GM21786 (cell line): ENCODE data around the gene RASA4B.
"Not testable (repeated sequence)": the region's sequence is repeated elsewhere in the genome, so short reads cannot be mapped to it uniquely, and the experiment has no call there.

Experiments
- ATAC-seq: cut with Tn5 transposase; IDR thresholded peaks from one replicate; pipeline ENCODE4 v1.9.1; 2021; ENCODE audit not compliant: unreplicated experiment

RASA4B gene

DNA sequence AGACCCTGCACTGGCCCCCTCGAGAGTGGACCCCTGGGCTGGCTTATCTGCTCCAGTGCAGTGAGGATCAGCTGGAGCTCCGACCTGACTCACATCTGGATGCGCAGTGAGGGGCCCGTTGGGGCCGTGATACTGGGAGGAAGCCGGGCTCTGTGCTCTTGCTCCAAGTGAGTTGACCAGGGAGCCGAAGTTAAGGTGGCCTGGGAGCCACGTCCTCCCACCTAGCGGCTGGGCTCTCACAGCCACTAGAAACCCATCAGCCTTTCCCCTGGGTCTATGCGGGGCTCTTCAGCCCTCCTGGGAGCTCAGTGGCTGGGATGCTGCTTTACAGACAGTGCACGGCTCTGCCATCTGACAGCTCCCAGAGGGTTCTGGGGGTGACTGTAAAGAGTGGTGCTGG, 62.0 kb downstream of the RASA4B start:
- ATAC-seq: no peak

DNA sequence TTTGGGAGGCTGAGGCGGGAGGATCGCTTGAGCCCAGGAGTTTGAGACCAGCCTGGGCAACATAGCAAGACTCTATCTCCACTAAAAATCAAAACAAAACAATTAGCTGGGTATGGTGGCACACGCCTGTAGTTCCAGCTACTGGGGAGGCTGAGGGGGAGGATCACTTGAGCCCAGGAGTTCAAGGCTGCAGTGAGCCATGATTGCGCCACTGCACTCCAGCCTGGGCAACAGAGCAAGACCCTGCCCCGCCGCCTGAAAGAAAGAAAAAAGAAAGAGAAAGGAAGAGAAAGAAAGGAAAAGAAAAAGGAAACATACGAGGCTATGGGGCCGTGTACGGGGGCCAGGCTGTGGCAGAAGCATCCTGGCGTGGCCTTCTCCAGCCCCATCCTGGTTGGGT, 62.6 kb downstream of the RASA4B start:
- ATAC-seq: not testable (repeated sequence)

DNA sequence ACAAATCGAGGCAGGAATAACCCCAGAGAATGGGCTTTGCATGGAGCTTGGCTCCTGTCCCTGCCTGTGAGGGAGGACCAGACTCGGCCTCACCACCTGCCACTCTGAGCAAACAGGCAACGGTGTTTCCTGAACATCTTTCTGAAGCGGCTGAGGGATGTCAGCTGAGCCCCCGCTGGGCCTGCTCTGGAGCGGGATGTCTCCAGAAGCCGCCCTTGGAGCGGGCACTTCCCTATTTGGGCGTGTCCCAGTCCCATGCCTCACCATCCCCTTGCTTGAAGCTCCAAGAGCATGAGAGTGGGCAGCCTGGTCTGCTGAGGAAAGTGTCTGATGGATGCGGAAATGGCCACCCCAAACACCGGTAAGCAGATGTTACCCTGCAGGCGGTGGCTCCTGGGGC, 63.1 kb downstream of the RASA4B start:
- no peak for ATAC-seq

DNA sequence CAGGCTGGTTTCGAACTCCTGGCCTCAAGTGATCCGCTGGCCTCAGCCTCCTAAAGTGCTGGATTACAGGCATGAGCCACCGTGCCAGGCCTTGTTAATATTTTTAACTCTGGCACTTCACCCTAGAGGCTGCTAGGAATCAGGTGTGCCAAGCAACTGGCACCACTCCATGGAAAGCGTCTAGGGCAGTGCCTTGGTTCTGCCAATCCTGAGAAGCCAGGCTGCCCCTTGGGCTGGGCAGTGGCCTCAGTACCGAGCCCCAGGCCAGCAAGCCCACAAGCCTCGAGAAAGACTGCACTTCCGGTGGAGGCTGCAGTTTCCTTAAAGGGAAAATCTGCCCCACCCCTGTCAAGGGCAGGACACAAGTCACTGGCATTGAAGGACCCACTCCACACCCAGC, 64.3 kb downstream of the RASA4B start:
- ATAC-seq: no peak

DNA sequence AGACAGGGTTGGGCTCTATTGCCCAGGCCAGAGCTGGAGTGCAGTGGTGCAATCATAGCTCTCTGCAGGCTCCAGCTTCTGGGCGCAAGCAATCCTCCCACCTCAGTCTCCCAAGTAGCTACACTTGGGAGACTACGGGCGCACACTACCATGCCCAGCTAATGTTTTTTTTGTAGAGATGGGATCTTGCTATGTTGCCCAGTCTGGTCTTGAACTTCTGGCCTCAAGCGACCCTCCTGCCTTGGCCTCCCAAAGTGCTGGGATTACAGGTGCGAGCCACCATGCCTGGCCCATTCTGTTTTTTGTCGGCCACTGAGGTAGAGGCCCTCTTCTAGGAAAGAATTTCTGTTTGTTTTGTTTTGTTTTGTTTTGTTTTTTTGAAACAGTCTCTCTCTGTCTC, 65.1 kb downstream of the RASA4B start:
- no peak for ATAC-seq

DNA sequence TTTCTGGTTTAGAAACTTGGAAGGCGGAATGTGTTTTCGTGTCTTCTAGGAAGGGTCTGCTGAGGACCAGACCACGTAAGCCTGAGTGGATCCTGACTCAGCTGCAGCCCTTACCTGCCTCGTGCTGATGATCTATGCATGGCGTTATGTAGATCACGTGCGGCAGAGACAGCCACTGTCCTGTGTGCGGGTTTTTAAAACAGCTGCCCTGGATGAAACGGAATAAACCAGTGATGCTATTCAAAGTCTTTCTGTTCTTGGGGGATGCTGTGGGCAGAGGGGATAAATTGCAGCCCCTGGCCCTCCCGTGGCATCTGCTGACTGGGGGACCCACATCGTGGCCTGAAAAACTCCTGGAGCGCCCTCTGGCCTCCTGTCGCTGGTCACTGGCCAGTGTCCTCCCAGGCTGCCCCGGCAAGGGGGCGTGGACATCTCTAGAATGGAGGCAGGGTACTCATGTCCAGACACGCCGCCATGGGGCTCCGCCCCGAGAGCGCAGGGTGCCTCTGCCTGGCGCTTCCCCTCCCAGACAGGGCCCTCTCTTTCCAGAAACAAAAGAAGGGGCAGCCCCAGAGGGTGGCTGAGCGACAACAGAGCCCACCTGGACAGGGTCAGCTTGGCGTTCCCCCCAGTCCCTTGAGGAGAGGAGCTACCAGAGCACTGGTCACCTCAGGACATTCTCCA, 66.1 kb downstream of the RASA4B start:
- no peak for ATAC-seq

DNA sequence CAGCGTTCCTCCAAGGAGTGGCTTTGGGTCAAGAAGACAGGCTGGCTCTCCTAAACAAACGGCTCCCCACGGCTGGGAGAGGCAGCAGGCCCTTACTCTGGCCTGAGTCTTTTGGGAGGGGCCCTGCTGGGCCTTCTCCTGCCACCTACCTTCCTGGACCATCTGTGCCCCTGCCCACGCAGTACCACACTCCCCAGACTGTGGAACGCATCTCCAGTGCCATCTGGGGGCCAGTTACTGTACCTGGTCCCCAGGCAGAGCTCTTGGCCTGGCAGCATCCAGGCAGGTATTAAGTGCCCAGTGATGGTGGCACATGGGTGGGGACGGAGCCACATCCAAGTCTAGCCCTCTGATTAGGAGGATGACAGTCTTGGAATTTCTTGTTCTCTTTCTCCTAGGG, 67.3 kb downstream of the RASA4B start:
- ATAC-seq: no peak

DNA sequence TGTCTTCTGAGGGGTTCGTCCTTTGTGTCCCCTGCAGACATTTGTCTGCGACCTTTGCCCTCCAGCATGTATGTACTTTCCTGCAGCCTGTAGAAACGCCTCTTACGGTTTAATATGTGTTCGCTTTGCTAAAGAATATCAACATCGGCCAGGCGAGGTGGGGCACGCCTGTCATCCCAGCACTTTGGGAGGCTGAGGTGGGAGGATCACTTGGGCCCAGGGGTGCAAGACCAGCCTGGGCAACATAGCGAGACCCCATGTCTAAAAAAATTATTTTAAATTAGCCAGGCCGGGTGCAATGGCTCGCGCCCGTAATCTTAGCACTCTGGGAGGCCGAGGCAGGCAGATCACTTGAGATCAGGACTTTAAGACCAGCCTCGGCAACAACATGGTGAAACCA, 68.4 kb downstream of the RASA4B start:
- ATAC-seq: no peak

DNA sequence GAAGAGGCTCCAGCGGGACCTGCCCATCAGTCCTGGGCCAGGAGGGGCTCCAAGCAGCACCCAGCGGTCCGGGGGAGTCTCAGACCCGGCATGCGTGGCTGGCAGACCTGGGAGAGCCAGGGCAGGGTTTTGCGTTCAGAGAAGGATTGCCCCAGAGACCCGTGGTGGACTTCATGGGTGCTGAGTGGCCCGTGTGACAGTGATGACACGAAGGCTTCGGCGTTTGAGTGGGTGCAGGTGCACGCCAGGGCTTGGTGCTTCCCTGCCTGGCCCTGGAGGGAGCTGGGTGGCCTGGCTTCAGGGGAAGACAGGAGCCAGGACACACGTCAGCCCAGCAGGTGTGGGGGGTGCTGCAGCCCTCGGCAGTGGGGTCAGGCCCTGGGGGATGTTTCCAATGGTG, 70.3 kb downstream of the RASA4B start:
- no peak for ATAC-seq

DNA sequence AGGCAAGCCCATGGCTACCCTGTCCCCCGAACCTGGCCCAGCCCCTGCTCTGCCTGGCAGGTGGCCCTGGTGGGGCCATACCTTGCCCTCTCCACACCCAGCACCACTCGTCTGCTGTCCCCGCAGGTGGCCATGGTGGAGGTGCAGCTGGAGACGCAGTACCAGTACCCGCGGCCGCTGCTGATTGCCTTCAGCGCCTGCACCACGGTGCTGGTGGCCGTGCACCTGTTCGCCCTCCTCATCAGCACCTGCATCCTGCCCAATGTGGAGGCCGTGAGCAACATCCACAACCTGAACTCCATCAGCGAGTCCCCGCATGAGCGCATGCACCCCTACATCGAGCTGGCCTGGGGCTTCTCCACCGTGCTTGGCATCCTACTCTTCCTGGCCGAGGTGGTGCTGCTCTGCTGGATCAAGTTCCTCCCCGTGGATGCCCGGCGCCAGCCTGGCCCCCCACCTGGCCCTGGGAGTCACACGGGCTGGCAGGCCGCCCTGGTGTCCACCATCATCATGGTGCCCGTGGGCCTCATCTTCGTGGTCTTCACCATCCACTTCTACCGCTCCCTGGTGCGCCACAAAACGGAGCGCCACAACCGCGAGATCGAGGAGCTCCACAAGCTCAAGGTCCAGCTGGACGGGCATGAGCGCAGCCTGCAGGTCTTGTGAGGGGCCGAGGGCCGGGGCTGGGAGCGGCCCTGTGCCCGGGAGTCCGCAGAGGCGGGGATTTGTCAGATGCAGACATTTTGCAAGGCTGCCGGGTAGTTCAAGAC, 71.0 kb downstream of the RASA4B start:
- no peak for ATAC-seq

DNA sequence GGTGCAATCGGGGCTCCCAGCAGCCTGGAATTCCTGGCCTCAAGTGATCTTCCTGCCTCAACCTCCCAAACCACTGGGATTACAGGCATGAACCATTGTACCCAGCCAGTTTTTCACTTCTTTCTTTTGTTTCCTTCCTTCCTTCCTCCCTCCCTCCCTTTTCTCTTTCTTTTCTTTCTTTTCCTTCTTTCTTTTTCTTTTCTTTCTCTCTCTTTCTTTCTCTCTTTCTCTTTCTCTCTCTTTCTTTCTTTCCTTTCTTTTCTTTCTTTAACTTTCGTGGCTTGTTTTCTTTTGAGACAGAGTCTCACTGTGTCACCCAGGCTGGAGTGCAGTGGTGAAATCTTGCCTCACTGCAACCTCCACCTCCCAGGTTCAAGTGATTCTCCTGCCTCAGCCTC, 71.9 kb downstream of the RASA4B start:
- ATAC-seq: no peak

DNA sequence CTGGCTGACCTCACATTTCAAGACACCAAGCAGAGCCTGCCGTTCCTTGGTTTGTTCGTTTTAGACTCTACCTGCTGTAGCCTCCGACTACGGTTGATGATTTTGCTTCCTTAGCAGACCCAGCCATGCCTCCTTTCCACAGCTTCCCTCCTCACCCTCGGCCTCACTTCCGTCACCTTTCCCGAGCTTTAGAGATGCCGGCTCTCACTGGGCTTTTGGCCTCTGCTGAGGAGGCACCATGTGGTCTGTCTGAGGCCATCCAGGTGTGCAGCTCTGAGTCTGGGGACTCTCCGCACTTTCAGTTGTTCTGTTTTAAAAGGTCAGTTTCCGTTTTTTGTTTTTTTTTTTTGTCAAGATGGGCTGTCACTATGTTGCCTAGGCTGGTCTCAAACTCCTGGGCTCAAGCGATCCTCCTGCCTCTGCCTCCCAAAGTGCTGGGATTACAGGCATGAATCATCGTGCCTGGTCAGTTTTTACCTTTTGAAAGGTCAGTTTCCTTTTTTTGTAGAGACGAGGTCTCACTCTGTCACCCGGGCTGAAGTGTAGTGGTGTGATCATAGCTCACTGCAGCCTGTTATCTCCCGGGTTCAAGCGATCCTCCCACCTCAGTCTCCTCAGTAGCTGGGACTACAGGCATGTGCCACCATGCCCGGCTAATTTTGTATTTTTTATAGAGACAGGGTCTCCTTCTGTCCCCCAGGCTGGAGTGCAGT, 72.5 kb downstream of the RASA4B start:
- peak; percentile 44 for ATAC-seq

DNA sequence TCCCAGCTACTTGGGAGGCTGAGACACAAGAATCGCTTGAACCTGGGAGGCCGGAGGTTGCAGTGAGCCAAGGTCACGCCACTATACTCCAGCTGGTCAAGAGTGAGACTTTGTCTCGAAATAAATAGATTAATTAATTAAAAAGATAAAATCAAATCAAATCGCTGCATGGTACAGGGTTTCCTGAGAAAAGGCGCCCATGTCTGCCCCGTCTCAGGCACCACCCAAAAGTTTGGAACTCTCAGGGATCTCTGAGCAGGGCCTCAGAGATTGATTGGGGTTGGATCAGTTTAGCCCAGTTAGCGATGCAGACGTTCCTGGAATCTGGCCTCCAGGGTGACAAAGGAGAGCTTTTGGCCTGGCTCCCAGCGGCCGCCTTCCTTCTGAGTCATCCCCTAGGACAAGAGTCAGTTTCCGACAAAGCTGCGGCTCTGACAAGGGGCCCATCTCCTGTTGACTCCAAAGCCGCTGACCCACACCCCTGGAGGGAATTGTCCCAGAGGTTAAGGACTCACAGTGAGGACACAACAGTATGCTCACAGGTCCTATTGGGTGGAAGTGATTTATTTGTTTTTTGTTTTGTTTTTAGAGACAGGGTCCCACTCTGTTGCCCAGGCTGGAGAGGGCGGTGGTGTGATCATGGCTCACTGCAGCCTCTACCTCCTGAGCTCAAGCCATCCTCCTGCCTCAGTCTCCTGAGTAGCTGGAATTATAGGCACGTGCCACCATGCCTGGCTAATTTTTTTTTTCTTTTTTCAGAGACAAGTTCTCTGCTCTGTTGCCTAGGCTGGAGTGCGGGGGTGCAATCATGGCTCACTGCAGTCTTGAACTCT, 77.4 kb downstream of the RASA4B start:
- ATAC-seq: no peak

DNA sequence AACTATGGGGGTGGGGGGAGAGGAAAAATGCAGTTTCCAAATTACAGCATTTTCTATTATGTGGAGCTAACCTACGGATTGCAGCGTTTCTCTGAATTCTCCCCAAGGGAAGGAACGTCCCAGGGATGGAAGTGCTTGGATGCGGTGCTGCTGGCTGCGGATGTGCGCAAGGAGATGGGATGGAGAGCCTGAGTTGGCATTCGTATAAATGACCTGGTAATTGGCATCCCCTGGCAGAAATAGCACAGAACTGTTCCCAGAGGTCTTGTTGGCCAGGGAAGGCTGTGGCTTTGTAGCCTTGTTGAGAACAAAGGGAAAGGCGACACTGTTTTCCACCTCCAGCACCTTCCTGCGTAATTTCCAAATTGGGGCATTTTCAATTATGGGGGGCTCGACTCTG, 81.5 kb downstream of the RASA4B start:
- no peak for ATAC-seq

DNA sequence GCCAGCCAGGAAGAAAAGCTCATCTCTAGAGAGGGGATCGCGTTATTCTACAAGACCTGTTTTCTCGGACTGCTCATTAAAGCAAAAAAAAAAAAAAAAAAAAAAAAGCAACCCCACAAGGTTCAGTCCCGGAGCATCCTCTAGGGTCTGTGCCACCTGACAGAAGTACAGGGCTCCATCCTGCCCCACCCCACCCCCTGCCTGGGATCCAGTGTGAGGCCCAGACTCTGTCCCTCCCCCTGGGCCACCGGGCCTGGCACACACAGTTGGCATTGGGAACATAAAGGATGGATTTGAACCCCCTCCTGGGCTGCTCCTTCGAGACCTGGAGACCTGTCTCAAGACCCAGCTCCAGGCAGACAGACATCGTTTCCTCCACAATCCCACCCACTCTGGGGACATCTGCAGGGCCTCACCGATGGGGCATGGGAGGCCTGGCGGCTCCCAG, 83.5 kb downstream of the RASA4B start:
- ATAC-seq: no peak

DNA sequence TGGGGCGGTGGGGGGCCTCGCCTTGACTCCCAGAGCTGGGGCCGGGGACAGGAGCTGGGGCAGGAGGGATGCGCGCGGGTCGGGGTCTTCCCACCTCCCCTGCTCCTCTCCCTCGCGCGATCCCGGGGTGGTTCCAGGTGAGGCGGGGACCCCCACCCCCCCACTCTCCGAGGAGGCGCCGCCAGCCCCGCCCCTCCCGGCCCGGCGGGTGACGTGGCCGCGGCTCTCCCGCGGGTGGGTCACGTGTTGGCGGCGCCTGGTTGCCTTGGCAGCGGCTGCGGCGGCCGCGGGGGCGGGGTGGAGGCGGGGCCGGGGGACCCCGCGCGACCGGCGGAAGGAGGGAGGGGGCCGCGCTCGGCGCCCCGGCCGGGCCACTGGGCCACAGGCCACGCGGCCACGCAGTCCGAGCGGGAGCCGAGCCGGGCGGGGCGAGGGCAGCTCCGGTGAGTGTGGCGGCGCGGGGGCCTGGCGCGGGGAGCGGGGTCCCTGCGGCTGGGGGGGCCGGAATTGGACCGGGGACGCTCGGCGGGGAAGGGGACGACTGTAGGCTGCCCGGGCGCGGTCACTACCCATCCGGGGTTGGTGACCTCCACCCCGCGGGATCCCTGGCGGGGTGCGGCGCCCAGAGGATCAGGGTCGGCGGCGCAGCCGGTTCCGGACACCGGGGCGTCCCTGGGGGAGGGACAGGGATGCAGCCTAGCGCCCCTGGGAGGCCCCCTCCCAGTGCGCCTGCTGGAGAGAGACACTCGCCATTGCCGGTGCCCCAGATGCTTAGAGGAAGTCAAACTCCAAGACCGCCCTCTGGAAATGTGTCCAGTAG, 84.1 kb downstream of the RASA4B start, which contains the start of gene ORAI2:
ORAI2 (plus strand) TSS at position 357 of the 820 bp plus-strand sequence. CDS start 5,382 bp downstream, outside the sequence.
- peak; percentile 44 for ATAC-seq
